Keratinocyte (primary cell): Measurements from ENCODE around the gene C1R. TPM values are rescaled to one million over a fixed set of nuclear protein-coding genes. Genes with fewer than 3 reads are reported as not detected.

Experiments used
- DNase-seq: peaks from one replicate; pipeline ENCODE4 v3.0.0-alpha.2; 2011; ENCODE audit warnings: low read depth, missing footprints, low spot score
- FAIRE-seq: peaks from 2 replicates; lab custom pipeline; 2011; peaks lifted over from hg19 to GRCh38; lab: Jason Lieb, UNC
- H2AFZ ChIP-seq: 2 replicates; pipeline ENCODE4 v1.6.0; 2012; ENCODE audit warnings: low read length, control low read depth, inconsistent platforms; ENCODE audit not compliant: control insufficient read depth
- H3K27ac ChIP-seq: 2 replicates; pipeline ENCODE4 v1.5.1; 2011; ENCODE audit warnings: low read length; ENCODE audit not compliant: control insufficient read depth, insufficient read depth
- H3K27me3 ChIP-seq: 3 replicates; pipeline ENCODE4 v1.6.0; 2011; ENCODE audit warnings: low read length; ENCODE audit not compliant: control insufficient read depth, insufficient read depth; ENCODE audit errors: extremely low read depth
- H3K36me3 ChIP-seq, 2 experiments: 2 replicates in 1 of 2; 3 replicates in 1 of 2; pipeline ENCODE4 v1.5.1; 2011; ENCODE audit warnings: low read length in 2 of 2, mild to moderate bottlenecking in 1 of 2; ENCODE audit not compliant: control insufficient read depth in 2 of 2, insufficient read depth in 2 of 2; ENCODE audit errors: extremely low read depth in 1 of 2
- H3K4me1 ChIP-seq: 3 replicates; pipeline ENCODE4 v1.5.1; 2011; ENCODE audit warnings: low read length; ENCODE audit not compliant: control insufficient read depth, insufficient read depth; ENCODE audit errors: extremely low read depth
- H3K4me2 ChIP-seq: 3 replicates; pipeline ENCODE4 v1.6.0; 2011; ENCODE audit warnings: low read depth, low read length; ENCODE audit not compliant: control insufficient read depth, insufficient read depth; ENCODE audit errors: extremely low read depth
- H3K4me3 ChIP-seq, 3 experiments: fragments of 200-600 bp in 1 of 3; sonication (generic) in 1 of 3; 2 replicates in 2 of 3; 3 replicates in 1 of 3; pipeline ENCODE4 v1.5.1; 2011 to 2016; ENCODE audit warnings: low read length in 3 of 3, mild to moderate bottlenecking in 3 of 3, control low read depth in 2 of 3, inconsistent platforms in 1 of 3, low read depth in 1 of 3, mixed read lengths in 1 of 3, mixed run types in 1 of 3, moderate library complexity in 1 of 3; ENCODE audit not compliant: control insufficient read depth in 2 of 3, insufficient read depth in 2 of 3; ENCODE audit errors: extremely low read depth in 1 of 3
- H3K79me2 ChIP-seq: 2 replicates; pipeline ENCODE4 v1.6.0; 2012; ENCODE audit warnings: low read length; ENCODE audit not compliant: control insufficient read depth, insufficient read depth
- H3K9ac ChIP-seq: 3 replicates; pipeline ENCODE4 v1.6.0; 2011; ENCODE audit warnings: low read length; ENCODE audit not compliant: control insufficient read depth, insufficient read depth; ENCODE audit errors: extremely low read depth
- H3K9me1 ChIP-seq: 3 replicates; pipeline ENCODE4 v1.6.0; 2011; ENCODE audit warnings: low read length; ENCODE audit not compliant: control insufficient read depth, insufficient read depth; ENCODE audit errors: extremely low read depth
- H3K9me3 ChIP-seq: 2 replicates; pipeline ENCODE4 v1.5.1; 2012; ENCODE audit warnings: low read depth, low read length; ENCODE audit not compliant: control insufficient read depth
- H4K20me1 ChIP-seq: 3 replicates; pipeline ENCODE4 v1.6.0; 2011; ENCODE audit warnings: low read length; ENCODE audit not compliant: control insufficient read depth, insufficient read depth; ENCODE audit errors: extremely low read depth
- CTCF ChIP-seq, 3 experiments: IDR thresholded peaks in 1 of 3; conservative IDR thresholded peaks in 1 of 3; optimal IDR thresholded peaks in 1 of 3; 2 replicates in 2 of 3; 3 replicates in 1 of 3; pipeline versions ENCODE3 to v1.5.1; 2011; ENCODE audit warnings: low read length in 3 of 3, mild to moderate bottlenecking in 3 of 3, moderate library complexity in 2 of 3, control low read depth in 1 of 3, inconsistent platforms in 1 of 3; ENCODE audit not compliant: insufficient read depth in 2 of 3; ENCODE audit errors: extremely low read depth in 1 of 3
- EZH2 ChIP-seq: IDR thresholded peaks from one replicate; pipeline ENCODE4 v1.6.1; 2012; ENCODE audit warnings: inconsistent platforms, mild to moderate bottlenecking, low read length, moderate library complexity
- dilution Hi-C: fragments of 300-500 bp; cut with MboI; formaldehyde crosslinking; loops from one replicate; pipeline ENCODE4 v1.7.0; 2020; ENCODE audit warnings: low sequenced_read_pairs; ENCODE audit not compliant: extremely low pct_ligation_motif_present
- polyA plus RNA-seq, 5 experiments: library from polyadenylated mRNA; depleted of rRNA in 3 of 5; stranded (reverse) in 3 of 5; stranded (forward) in 1 of 5; unstranded in 1 of 5; fragments of >200 nt; gene quantifications; 1 replicate in 1 of 5; 2 replicates in 3 of 5; 3 replicates in 1 of 5; pipeline versions ENCODE4 v1.2.1 to v1.2.3, GENCODE V29; 2011 to 2012; ENCODE audit warnings: missing spikeins in 2 of 5, low read depth in 1 of 5, low replicate concordance in 1 of 5

C1R gene
- polyA plus RNA-seq, 1 donor (not counting 4 experiments of a cell fraction or from before 2014, with no cell fraction given) = 2.8 TPM

- dilution Hi-C loops = no loop called here
- no peak overlapping the region for H3K27ac ChIP-seq
- no peak overlapping the region for H3K9ac ChIP-seq
- no peak overlapping the region for H3K4me3 ChIP-seq
- H3K27me3 ChIP-seq = no peaks in the 10 kb centered on the region
- H3K4me1 ChIP-seq = no peaks in the 10 kb centered on the region
- no peak overlapping the region for H3K4me2 ChIP-seq
- FAIRE-seq (no peak), DNase-seq (no peak)
- no peak overlapping the region for H2AFZ ChIP-seq
- H3K36me3 ChIP-seq = peaks cover 29 to 30% of the 10 kb centered on the region in 2 experiments
- no peaks in the 10 kb centered on the region for H3K79me2 ChIP-seq
- H3K9me1 ChIP-seq = no peaks in the 10 kb centered on the region
- TF ChIP-seq CTCF (optimal IDR thresholded peaks at IDR 0.05 in 1 of 3, IDR thresholded peaks at IDR 0.05 in 1 of 3, conservative IDR thresholded peaks at IDR 0.05 in 1 of 3; ENCODE audit: extremely low read depth in 1 of 3, insufficient read depth in 2 of 3, low read length in 3 of 3) = no peak
- no peak for TF ChIP-seq EZH2
- no peaks in the 10 kb centered on the region for H3K9me3 ChIP-seq
- no peaks in the 10 kb centered on the region for H4K20me1 ChIP-seq
These were observed 26.6 kb upstream of the C1R start for GRCh38 chr12:7118881-7119280.

GRCh38 chr12:7117670-7118069 is 25.4 kb upstream of the C1R start:
- Histone ChIP-seq H3K9ac (no peak overlapping the region), H2AFZ (no peak overlapping the region), H3K27ac (no peak overlapping the region), H3K9me1 (no peaks in the 10 kb centered on the region), H3K9me3 (no peaks in the 10 kb centered on the region), H3K79me2 (no peaks in the 10 kb centered on the region), H3K36me3 (peaks cover 29 to 30% of the 10 kb centered on the region in 2 experiments), H3K27me3 (no peaks in the 10 kb centered on the region), H3K4me1 (no peaks in the 10 kb centered on the region), H3K4me2 (no peak overlapping the region), H4K20me1 (no peaks in the 10 kb centered on the region), H3K4me3 (no peak overlapping the region)
- no peak for DNase-seq
- TF ChIP-seq CTCF (optimal IDR thresholded peaks at IDR 0.05 in 1 of 3, IDR thresholded peaks at IDR 0.05 in 1 of 3, conservative IDR thresholded peaks at IDR 0.05 in 1 of 3; ENCODE audit: extremely low read depth in 1 of 3, insufficient read depth in 2 of 3, low read length in 3 of 3) = no peak
- no peak for TF ChIP-seq EZH2
- dilution Hi-C loops = no loop called here
- FAIRE-seq = no peak
